Measurements from ENCODE around the gene ITSN1.
"Not testable (repeated sequence)": the region's sequence is repeated elsewhere in the genome, so short reads cannot be mapped to it uniquely, and the experiment has no call there.

ITSN1 gene

DNA sequence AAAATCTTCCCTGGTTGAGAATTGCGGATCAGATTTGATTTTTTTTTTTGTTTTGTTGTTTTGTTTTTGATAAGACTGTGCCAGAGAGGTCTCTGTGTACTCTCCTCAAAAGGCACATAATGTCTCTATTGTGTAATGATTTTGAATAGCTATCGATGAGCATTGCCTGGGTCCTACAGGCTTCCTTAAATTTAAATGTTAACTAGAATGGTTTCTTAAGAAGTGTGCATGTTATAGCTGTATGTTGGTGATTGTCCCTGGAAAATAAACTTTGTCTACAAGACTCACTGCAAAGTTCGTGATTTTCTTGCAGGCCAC is 121.2 kb downstream of the ITSN1 start:
- in situ Hi-C loops (cut with MboI; ENCODE audit: low sequenced_read_pairs): no loop called here

- in situ Hi-C loops (cut with MboI; ENCODE audit: low sequenced_read_pairs): no loop called here
Observed at GRCh38 chr21:33767236-33767635, 124.9 kb downstream of the ITSN1 start.

- in situ Hi-C loops (cut with MboI; ENCODE audit: low sequenced_read_pairs): no loop called here
Observed at GRCh38 chr21:33767960-33768359, 125.7 kb downstream of the ITSN1 start.

GRCh38 chr21:33769057-33769456 is 126.8 kb downstream of the ITSN1 start:
- in situ Hi-C loops (cut with MboI; ENCODE audit: low sequenced_read_pairs): no loop called here

GRCh38 chr21:33770542-33770941 is 128.2 kb downstream of the ITSN1 start:
- in situ Hi-C loops (cut with MboI; ENCODE audit: low sequenced_read_pairs): no loop called here

- in situ Hi-C loops (cut with MboI; ENCODE audit: low sequenced_read_pairs): no loop called here
Observed at GRCh38 chr21:33771976-33772375, 129.7 kb downstream of the ITSN1 start.

DNA sequence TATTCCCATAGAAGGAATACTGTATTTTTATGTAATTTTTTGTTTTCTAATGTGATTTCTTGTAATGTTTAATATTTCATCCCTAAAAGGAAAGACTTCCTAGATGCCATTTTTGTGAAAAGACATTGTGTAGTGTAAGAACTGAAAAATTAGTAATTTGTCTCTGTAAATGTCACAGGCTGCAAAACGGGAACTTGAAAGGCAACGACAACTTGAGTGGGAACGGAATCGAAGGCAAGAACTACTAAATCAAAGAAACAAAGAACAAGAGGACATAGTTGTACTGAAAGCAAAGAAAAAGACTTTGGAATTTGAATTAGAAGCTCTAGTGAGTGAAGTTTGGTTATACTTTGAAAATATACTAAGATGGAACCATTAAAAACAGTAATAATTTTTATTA is 132.2 kb downstream of the ITSN1 start:
- in situ Hi-C loops (cut with MboI; ENCODE audit: low sequenced_read_pairs): no loop called here

DNA sequence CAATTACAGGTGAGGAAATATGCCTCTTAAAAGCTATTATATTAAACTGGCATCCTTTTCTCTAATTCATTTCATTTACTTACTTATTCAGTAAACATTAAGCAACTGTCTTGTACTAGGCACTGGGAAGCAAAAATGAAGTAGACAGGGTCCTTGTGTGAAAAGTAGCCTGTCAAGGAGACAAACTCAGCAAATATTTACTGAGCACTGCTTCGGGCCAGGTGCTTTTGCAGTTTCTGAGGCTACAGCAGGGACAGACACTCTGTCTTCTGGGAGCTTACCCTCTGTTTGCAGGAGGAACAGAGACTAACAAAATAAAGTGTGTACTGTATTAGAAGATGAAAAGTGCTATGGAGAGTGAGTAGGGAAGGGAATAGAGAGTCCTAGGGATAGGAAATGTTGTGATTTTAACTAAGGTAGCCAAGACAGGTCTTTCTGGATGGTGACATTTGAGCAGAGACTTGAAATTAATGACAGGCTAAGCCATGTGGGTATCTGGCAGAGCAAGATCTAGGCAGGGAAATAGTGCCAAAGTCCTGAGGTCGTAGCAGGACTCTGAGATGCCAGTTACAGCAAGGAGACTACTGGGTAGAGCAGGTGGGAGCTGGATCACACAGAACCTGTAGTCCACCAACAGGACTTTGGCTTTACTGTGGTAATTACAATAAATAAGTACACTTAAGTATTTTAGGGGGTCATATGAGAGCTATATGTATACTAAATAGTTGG is 133.0 kb downstream of the ITSN1 start:
- in situ Hi-C loops (cut with MboI; ENCODE audit: low sequenced_read_pairs): no loop called here

DNA sequence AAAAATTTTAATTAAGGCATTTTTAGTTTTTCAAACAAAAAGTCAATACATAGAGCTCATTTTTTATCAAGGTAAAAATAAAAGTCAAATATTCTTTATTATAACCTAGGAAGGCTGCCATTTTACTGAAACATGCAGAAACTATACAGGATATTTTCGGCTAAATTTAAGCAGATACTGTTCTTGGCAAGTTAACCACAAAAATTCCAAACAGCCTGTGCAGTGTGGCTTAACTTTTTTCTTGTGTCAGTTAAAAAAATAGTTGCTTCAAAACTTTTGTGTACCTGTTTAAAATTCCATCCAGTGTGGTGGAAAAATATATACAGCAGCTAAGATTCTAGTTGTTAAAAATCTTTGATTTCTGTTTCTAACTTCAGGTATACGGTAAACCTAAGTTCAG is 138.3 kb downstream of the ITSN1 start:
- in situ Hi-C loops (cut with MboI; ENCODE audit: low sequenced_read_pairs): no loop called here

GRCh38 chr21:33781121-33781520 is 138.8 kb downstream of the ITSN1 start:
- in situ Hi-C loops (cut with MboI; ENCODE audit: low sequenced_read_pairs): no loop called here

DNA sequence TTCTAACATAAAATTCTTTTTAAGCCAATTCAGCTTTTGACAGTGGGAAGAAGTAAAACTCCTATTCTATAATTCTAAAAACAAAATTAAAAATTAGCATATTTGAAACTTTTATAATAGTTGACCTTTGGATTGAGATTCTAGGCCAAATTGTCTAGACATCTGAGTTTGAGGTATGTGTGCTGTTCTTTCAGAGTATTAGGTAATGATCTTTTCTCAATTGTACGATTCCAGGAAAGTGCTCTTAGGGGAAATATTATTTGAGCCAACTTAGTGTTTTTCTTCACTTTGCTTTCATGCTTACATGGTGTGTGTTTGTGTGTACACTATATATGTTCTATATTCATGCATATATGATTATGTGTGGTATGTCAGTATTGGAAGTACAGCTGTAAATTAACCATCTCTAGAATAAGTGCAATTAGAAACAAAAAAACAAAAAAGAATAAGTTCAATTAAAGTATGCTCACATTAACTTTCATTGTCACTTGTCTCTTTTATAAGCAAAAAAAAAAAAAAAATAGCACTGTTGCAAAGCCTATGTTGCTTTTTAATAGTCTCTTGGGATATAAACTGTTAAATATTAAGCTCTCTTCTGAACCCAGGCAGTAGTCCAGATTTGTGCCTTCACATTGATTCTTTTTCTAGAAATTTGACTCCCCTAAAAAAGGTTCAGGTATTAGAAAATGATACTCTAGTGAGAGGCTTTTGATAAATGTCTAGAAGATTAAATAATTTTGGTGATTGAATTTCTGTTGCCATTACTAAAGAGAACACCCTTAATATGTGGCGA is 141.1 kb downstream of the ITSN1 start:
- in situ Hi-C loops (cut with MboI; ENCODE audit: low sequenced_read_pairs): no loop called here

DNA sequence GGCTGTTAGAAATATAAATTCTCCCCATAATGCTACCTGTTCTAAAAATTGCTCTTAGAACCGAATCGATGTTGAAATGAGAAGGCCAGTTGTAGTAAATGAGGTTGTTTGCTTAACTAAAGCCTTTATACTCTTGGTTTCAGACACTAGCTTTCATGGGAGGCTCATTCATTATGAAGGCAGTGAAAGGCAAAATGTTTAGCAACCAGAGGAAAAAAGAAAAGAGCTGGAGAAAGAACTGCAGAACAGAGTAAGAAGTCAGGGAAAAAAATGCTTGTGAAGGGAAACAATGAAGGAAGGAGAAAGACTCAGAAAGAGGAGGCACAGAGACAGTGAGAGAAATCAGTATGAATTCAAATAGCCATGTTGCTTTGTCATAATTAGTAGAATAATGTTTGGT is 145.1 kb downstream of the ITSN1 start:
- in situ Hi-C loops (cut with MboI; ENCODE audit: low sequenced_read_pairs): no loop called here

GRCh38 chr21:33788438-33788837 is 146.1 kb downstream of the ITSN1 start:
- in situ Hi-C loops (cut with MboI; ENCODE audit: low sequenced_read_pairs): not testable (repeated sequence)

DNA sequence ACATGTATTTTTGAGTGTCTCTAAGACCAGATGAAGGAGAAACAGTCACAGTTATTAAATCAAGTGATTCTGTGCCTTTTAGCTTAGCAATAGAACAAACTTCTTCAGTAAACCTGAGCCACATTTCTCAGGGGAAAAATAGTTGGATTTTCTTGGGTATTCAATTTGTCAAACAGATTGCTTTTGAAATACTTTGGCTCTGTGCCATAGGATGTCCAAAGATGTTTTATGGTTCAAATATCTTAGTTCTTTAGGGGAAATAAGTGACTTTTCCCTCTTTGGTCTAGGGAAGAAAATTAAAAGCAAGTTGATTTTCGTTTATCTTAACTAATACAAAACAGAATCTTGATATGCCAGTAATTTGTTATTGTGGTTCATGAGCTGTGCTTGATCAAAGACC is 147.4 kb downstream of the ITSN1 start:
- in situ Hi-C loops (cut with MboI; ENCODE audit: low sequenced_read_pairs): no loop called here

DNA sequence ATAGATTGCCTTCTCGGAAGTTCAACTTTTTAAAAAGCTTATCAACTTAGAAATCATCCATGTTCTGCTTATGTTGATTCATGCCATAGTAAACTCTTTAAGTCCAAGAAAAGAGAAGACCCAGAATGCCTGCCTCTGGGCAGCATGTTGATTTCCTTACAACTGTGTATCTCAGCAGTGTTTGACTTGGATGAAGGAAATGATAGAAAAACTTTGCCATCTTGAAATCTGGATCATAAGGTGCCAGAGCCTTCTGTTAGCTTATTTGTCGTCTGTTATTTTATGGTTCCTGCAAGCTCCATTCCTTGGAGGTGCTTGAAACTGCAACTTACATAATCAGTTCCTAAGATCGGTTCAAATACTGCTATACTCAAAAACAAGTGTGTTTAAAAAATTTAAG is 148.8 kb downstream of the ITSN1 start:
- in situ Hi-C loops (cut with MboI; ENCODE audit: low sequenced_read_pairs): no loop called here

DNA sequence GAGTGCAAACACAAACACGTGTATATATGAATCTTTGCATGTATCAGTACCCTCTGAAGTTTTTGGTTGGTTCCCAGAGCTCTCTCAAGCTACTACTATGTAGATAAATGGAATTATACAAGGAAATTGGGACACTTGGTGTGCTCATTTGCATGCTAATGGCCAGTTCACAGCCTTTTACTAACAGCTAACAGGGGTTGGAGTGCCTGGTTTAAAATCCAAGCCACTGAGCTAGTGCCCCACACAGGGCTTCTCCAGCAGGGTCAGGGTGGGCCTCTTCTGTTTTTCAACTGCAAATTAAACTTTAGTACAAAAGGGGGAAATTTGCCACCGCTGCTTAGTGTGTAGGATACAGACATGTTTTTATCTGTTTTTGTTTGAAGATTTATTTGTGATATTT is 152.3 kb downstream of the ITSN1 start:
- in situ Hi-C loops (cut with MboI; ENCODE audit: low sequenced_read_pairs): no loop called here

GRCh38 chr21:33797565-33797964 is 155.3 kb downstream of the ITSN1 start:
- in situ Hi-C loops (cut with MboI; ENCODE audit: low sequenced_read_pairs): no loop called here

DNA sequence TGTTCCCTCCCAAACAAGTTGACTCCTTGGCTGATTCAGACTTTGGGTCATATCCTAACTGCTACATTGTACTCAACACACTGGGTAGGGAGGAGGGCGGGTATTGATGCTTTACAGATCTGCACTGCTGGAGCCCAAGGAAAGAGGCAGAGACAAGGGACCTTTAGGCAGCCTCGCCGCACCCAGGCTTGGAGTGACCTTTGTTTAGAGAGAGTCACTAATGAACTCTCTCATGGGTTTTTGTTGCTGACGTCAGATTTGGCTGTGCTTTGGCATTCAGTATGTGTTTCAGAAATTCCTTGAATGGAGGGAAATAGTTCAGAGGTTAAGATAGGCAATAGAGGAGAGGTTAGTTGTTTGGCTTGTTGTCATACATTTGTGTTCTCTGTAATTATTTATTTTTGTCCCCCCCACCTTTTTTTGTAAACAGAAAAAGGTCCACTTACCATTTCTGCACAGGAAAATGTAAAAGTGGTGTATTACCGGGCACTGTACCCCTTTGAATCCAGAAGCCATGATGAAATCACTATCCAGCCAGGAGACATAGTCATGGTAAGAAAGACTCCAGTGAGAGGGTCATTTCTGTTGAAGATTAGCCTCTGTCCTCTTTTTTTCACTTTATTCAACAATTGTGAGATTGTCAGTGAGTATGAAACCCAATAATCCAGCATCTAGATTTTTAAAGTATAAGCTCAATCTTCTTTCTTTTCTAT is 157.2 kb downstream of the ITSN1 start:
- in situ Hi-C loops (cut with MboI; ENCODE audit: low sequenced_read_pairs): no loop called here

- in situ Hi-C loops (cut with MboI; ENCODE audit: low sequenced_read_pairs): no loop called here
Observed at GRCh38 chr21:33800753-33801423, 158.6 kb downstream of the ITSN1 start.

DNA sequence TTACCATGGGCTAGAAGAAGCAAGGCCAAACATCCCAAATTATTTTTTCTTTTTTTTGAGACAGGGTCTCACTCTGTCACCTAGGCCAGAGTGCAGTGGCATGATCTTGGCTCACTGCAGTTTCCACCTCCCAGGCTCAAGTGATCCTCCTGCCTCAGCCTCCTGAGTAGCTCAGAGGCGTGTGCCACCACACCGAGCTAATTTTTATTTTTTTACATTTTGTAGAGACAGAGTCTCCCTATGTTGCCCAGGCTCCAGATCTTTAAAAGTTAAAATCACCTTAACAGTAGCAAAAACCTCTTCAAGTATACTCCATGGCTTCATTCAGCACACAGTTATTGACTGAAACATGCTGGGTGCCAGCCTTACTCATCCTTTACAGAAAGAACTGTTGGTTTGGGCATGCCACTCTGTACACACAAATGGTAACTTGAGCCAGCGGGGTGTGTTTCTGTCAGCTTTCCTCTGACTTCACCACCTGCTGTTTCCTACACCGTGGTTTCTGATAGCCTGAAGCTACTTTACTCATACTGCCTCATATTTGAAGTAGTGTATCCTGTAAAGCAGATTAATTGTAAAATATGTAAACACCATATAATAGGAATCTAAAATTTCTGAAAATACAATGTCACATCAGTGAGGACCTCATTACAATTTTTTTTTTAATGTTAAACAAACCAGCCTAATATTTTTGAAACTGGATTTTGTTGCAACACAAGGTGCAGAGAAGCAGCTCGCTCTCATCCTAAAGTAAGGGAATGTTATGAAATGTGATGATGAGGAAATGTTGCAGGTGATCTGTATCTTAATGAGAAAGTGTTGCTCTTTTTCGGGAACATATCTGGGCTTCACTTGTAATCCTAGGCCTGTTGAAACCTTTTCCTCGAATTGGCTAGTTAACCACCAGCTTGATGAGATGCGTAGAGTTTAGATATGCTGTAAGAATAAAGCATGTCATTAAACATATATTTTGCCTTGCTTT is 159.4 kb downstream of the ITSN1 start:
- in situ Hi-C loops (cut with MboI; ENCODE audit: low sequenced_read_pairs): no loop called here
